CD14-positive monocyte (primary cell): ENCODE data around the gene KRT27. TPM values are rescaled to one million over a fixed set of nuclear protein-coding genes. Genes with fewer than 3 reads are reported as not detected.

Source experiments
- DNase-seq, 3 donors: peaks; one replicate each; pipeline ENCODE4 v3.0.0-alpha.2; 2011 to 2022
- H2AFZ ChIP-seq: 2 replicates; pipeline ENCODE4 v1.6.0; 2012; ENCODE audit warnings: mild to moderate bottlenecking, low read depth, low read length, inconsistent platforms; ENCODE audit not compliant: insufficient read depth, poor library complexity, severe bottlenecking
- H3K27ac ChIP-seq, 2 donors: 1 replicate in 1 of 2; 2 replicates in 1 of 2; pipeline ENCODE4 v1.5.1; 2012 to 2013; ENCODE audit warnings: low read length in 2 of 2, control low read depth in 1 of 2, inconsistent platforms in 1 of 2, low read depth in 1 of 2, mild to moderate bottlenecking in 1 of 2
- H3K27me3 ChIP-seq, 2 donors: one replicate each; pipeline versions ENCODE4 v1.6.0 to v1.6.1; 2011 to 2013; ENCODE audit warnings: low read length in 2 of 2; ENCODE audit not compliant: control insufficient read depth in 2 of 2, insufficient read depth in 2 of 2
- H3K36me3 ChIP-seq, 2 donors: replicated peaks in 1 of 2; 1 replicate in 1 of 2; 2 replicates in 1 of 2; pipeline versions ENCODE4 v1.5.1 to v1.6.1; 2012 to 2013; ENCODE audit warnings: low read length in 2 of 2, control low read depth in 1 of 2, inconsistent platforms in 1 of 2, mild to moderate bottlenecking in 1 of 2; ENCODE audit not compliant: insufficient read depth in 2 of 2, control insufficient read depth in 1 of 2
- H3K4me1 ChIP-seq, 2 donors: 1 replicate in 1 of 2; 2 replicates in 1 of 2; pipeline versions ENCODE4 v1.5.1 to v1.6.1; 2012 to 2013; ENCODE audit warnings: low read length in 2 of 2, control low read depth in 1 of 2, inconsistent platforms in 1 of 2, mild to moderate bottlenecking in 1 of 2, moderate library complexity in 1 of 2; ENCODE audit not compliant: insufficient read depth in 2 of 2, control insufficient read depth in 1 of 2
- H3K4me2 ChIP-seq: replicated peaks from 2 replicates; pipeline ENCODE3; 2012; ENCODE audit warnings: low read length, moderate library complexity, mild to moderate bottlenecking; ENCODE audit not compliant: poor library complexity, severe bottlenecking; ENCODE audit errors: extremely low read depth
- H3K4me3 ChIP-seq, 3 experiments: fragments of 200-600 bp in 1 of 3; sonication (generic) in 1 of 3; replicated peaks in 1 of 3; 1 replicate in 2 of 3; 2 replicates in 1 of 3; pipeline ENCODE4 v1.5.1; 2011 to 2013; ENCODE audit warnings: low read length in 3 of 3, mild to moderate bottlenecking in 3 of 3, control low read depth in 2 of 3, low read depth in 2 of 3, inconsistent platforms in 1 of 3, moderate library complexity in 1 of 3
- H3K79me2 ChIP-seq: 2 replicates; pipeline ENCODE4 v1.6.0; 2012; ENCODE audit warnings: mild to moderate bottlenecking, control low read depth, inconsistent platforms, low read length, moderate library complexity; ENCODE audit not compliant: insufficient read depth
- H3K9ac ChIP-seq: 2 replicates; pipeline ENCODE4 v1.6.0; 2017; ENCODE audit warnings: low read length, mild to moderate bottlenecking; ENCODE audit not compliant: insufficient read depth, poor library complexity, severe bottlenecking
- H3K9me3 ChIP-seq, 2 donors: replicated peaks in 1 of 2; 1 replicate in 1 of 2; 2 replicates in 1 of 2; pipeline versions ENCODE4 v1.5.1 to v1.6.1; 2012 to 2013; ENCODE audit warnings: low read length in 2 of 2, control low read depth in 1 of 2; ENCODE audit not compliant: control insufficient read depth in 1 of 2, insufficient read depth in 1 of 2
- H4K20me1 ChIP-seq: 2 replicates; pipeline ENCODE4 v1.6.0; 2012; ENCODE audit warnings: mild to moderate bottlenecking, low read length, control low read depth, moderate library complexity; ENCODE audit not compliant: insufficient read depth
- H3K27ac Mint-ChIP-seq, 7 donors: one replicate each; pipeline ENCODE4 v1.8.0; 2020; ENCODE audit warnings: mild to moderate bottlenecking in 7 of 7, mixed read lengths in 7 of 7, moderate library complexity in 6 of 7, inconsistent platforms in 2 of 7
- H3K27me3 Mint-ChIP-seq, 3 donors: one replicate each; pipeline ENCODE4 v1.8.0; 2021 to 2022; ENCODE audit warnings: low read depth in 3 of 3, mild to moderate bottlenecking in 3 of 3, mixed read lengths in 3 of 3, moderate library complexity in 3 of 3, inconsistent platforms in 1 of 3
- H3K36me3 Mint-ChIP-seq, 2 donors: one replicate each; pipeline ENCODE4 v1.8.0; 2020; ENCODE audit warnings: mixed read lengths in 2 of 2, inconsistent platforms in 1 of 2, mild to moderate bottlenecking in 1 of 2
- H3K4me1 Mint-ChIP-seq: one replicate; pipeline ENCODE4 v1.8.0; 2020; ENCODE audit warnings: mild to moderate bottlenecking, mixed read lengths
- H3K4me3 Mint-ChIP-seq, 2 donors: one replicate each; pipeline ENCODE4 v1.8.0; 2020; ENCODE audit warnings: mild to moderate bottlenecking in 2 of 2, mixed read lengths in 2 of 2, moderate library complexity in 1 of 2
- H3K9me3 Mint-ChIP-seq, 7 donors: one replicate each; pipeline ENCODE4 v1.8.0; 2020 to 2022; ENCODE audit warnings: mixed read lengths in 7 of 7, mild to moderate bottlenecking in 6 of 7, moderate library complexity in 6 of 7, inconsistent platforms in 2 of 7
- CTCF ChIP-seq: fragments of 200-600 bp; IDR thresholded peaks from one replicate; pipeline ENCODE4 v1.8.0; 2022; ENCODE audit warnings: antibody characterized with exemption, mild to moderate bottlenecking
- WGBS: methylation state at CpG from one replicate; pipeline ENCODE4 v1.1.5; 2013; ENCODE audit warnings: missing lambda C conversion rate; ENCODE audit not compliant: insufficient coverage; 5-methylcytosine and 5-hydroxymethylcytosine counted together
- intact Hi-C, 2 donors: fragments of 100-400 bp; cut with micrococcal nuclease; formaldehyde crosslinking; loops; one replicate each; pipeline versions ENCODE4 v1.15.0 to v1.15.1; 2023
- polyA plus RNA-seq, 3 donors: library from polyadenylated mRNA; depleted of rRNA in 1 of 3; unstranded in 2 of 3; stranded (reverse) in 1 of 3; fragments of 300-500 nt in 2 of 3; fragments of >200 nt in 1 of 3; fragmentation: Illumina TruSeq in 2 of 3; gene quantifications; 1 replicate in 2 of 3; 2 replicates in 1 of 3; pipeline ENCODE4 v1.2.3, GENCODE V29; 2012 to 2021

Gene KRT27
- polyA plus RNA-seq, 3 donors, result not detected

GRCh38 chr17:40727447-40728231 is 54.7 kb downstream of the KRT27 start:
- Mint-ChIP-seq H3K4me1 (no peaks in the 10 kb centered on the region), H3K27ac (no peak overlapping the region), H3K9me3 (peaks cover 0 to 4% (median 2%) of the 10 kb centered on the region in 7 donors), H3K4me3 (no peak overlapping the region), H3K27me3 (peaks cover 7 to 29% (median 26%) of the 10 kb centered on the region in 3 donors), H3K36me3 (no peaks in the 10 kb centered on the region)
- DNase-seq, result no peak
- TF ChIP-seq CTCF, result no peak
- Histone ChIP-seq H3K4me3 (no peak overlapping the region), H3K27ac (no peak overlapping the region), H3K4me1 (no peaks in the 10 kb centered on the region), H3K4me2 (no peak overlapping the region), H3K9me3 (no peaks in the 10 kb centered on the region), H4K20me1 (no peaks in the 10 kb centered on the region), H2AFZ (no peak overlapping the region), H3K79me2 (no peaks in the 10 kb centered on the region), H3K36me3 (no peaks in the 10 kb centered on the region), H3K9ac (no peak overlapping the region), H3K27me3 (peaks cover 9 to 16% of the 10 kb centered on the region in 2 donors)
- no CpG with 5 or more reads among the region's 8 CpGs for WGBS
- intact Hi-C loops, result no loop called here

GRCh38 chr17:40726919-40727318 is 55.4 kb downstream of the KRT27 start:
- Mint-ChIP-seq H3K27ac (no peak overlapping the region), H3K4me3 (no peak overlapping the region), H3K27me3 (peaks cover 7 to 29% (median 24%) of the 10 kb centered on the region in 3 donors), H3K9me3 (peaks cover 0 to 4% (median 2%) of the 10 kb centered on the region in 7 donors), H3K4me1 (no peaks in the 10 kb centered on the region), H3K36me3 (no peaks in the 10 kb centered on the region)
- H3K4me1 ChIP-seq, result no peaks in the 10 kb centered on the region
- H2AFZ ChIP-seq, result no peak overlapping the region
- intact Hi-C loops, result no loop called here
- peaks cover 9 to 17% of the 10 kb centered on the region in 2 donors for H3K27me3 ChIP-seq
- no peak for TF ChIP-seq CTCF
- no peaks in the 10 kb centered on the region for H3K79me2 ChIP-seq
- H3K4me2 ChIP-seq, result no peak overlapping the region
- DNase-seq, result no peak
- H3K36me3 ChIP-seq, result no peaks in the 10 kb centered on the region
- WGBS, result no CpG with 5 or more reads among the region's 2 CpGs
- no peak overlapping the region for H3K9ac ChIP-seq
- H4K20me1 ChIP-seq, result no peaks in the 10 kb centered on the region
- H3K4me3 ChIP-seq, result no peak overlapping the region
- H3K27ac ChIP-seq, result no peak overlapping the region
- H3K9me3 ChIP-seq, result no peaks in the 10 kb centered on the region

Other genes with a start within 250 kb of the KRT27 start
- gene CCR7, start 217.1 kb downstream of the KRT27 start, polyA plus RNA-seq, result 1 to 10 TPM in 2 of 3 donors, under 1 TPM in 1; 0.15 to 2.1 (median 1.2) TPM
- 100 to 1,000 TPM in 2 of 3 donors, 10 to 100 TPM in 1; 18.6 to 127 (median 119) TPM for gene SMARCE1, start 134.7 kb downstream of the KRT27 start, polyA plus RNA-seq
- not detected for gene KRT222, start 117.4 kb downstream of the KRT27 start, polyA plus RNA-seq
- gene KRT24, start 78.8 kb downstream of the KRT27 start, polyA plus RNA-seq, result not detected
- gene KRT25, start 27.2 kb downstream of the KRT27 start, polyA plus RNA-seq, result not detected
- not detected for gene KRT26, start 10.3 kb downstream of the KRT27 start, polyA plus RNA-seq
- gene KRT28, start 17.4 kb upstream of the KRT27 start, polyA plus RNA-seq, result not detected
- gene KRT10, start 40.1 kb upstream of the KRT27 start, polyA plus RNA-seq, result 10 to 100 TPM in 2 of 3 donors, 1 to 10 TPM in 1; 9.7 to 79.1 (median 58.7) TPM
- not detected for gene KRT12, start 84.7 kb upstream of the KRT27 start, polyA plus RNA-seq
- not detected for gene KRT20, start 102.7 kb upstream of the KRT27 start, polyA plus RNA-seq
- 1 to 10 TPM; 1.7 to 7.6 (median 3.6) TPM for gene KRT23, start 155.1 kb upstream of the KRT27 start, polyA plus RNA-seq
- not detected for gene KRT39, start 184.4 kb upstream of the KRT27 start, polyA plus RNA-seq
- gene KRT40, start 201.8 kb upstream of the KRT27 start, polyA plus RNA-seq, result not detected
- gene KRTAP3-3, start 211.6 kb upstream of the KRT27 start, polyA plus RNA-seq, result not detected
- gene KRTAP3-2, start 217.4 kb upstream of the KRT27 start, polyA plus RNA-seq, result not detected
- not detected for gene KRTAP3-1, start 226.6 kb upstream of the KRT27 start, polyA plus RNA-seq
- gene KRTAP1-5, start 244.7 kb upstream of the KRT27 start, polyA plus RNA-seq, result not detected
- not detected for gene KRTAP1-4, start 247.6 kb upstream of the KRT27 start, polyA plus RNA-seq